ENCODE results near the gene MICALL1.
A peak's percentile ranks its signal among the peaks of the same experiment; 100 is the strongest.

MICALL1 gene

DNA sequence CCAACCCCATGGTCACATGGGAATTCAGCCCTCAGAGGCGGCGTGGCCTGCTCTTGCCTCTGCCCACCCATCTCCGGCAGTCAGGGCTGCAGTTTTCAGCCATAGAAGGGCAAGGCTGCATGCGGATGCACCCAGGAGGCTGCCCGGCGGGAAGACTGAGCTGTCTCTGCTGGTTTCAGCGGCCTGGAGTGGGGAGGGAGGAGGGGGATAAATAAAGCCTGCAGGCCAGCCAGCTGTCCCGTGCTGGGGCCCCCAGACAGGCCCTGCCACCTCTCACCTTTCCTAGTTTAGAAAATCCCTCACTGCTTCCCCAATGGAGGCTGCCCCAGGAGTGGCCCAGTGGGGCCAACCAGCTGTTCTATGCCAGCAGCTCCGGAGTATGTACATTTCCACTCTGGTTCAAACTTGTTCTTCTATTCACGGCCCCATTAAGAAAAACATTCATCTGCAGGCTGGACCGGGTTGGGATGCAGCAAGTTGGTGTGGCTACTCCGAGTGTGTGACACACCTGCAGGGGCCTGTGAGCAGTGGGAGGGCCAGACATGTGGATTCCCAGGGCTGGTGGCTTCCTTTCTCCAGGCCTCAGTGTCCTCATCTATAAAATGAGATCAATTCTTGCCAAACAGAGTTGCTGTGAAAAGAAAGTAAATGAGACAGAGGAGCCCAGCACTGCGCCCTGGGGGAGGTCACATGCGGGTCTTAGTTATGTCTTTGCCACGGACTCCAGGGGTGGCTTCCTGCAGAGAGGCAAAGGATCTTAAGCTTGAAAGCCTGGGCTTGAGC is 5.0 kb downstream of the MICALL1 start:
- TF ChIP-seq, protein P1, sequence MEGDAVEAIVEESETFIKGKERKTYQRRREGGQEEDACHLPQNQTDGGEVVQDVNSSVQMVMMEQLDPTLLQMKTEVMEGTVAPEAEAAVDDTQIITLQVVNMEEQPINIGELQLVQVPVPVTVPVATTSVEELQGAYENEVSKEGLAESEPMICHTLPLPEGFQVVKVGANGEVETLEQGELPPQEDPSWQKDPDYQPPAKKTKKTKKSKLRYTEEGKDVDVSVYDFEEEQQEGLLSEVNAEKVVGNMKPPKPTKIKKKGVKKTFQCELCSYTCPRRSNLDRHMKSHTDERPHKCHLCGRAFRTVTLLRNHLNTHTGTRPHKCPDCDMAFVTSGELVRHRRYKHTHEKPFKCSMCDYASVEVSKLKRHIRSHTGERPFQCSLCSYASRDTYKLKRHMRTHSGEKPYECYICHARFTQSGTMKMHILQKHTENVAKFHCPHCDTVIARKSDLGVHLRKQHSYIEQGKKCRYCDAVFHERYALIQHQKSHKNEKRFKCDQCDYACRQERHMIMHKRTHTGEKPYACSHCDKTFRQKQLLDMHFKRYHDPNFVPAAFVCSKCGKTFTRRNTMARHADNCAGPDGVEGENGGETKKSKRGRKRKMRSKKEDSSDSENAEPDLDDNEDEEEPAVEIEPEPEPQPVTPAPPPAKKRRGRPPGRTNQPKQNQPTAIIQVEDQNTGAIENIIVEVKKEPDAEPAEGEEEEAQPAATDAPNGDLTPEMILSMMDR (IDR thresholded peaks at IDR 0.05; ENCODE audit: poor library complexity, severe bottlenecking), result no peak
- Histone ChIP-seq H3K9me3 (ENCODE audit: severe bottlenecking) (no peaks in the 10 kb centered on the region), H3K4me3 (ENCODE audit: severe bottlenecking) (no peak overlapping the region), H3K36me3 (ENCODE audit: low read depth) (peaks cover 88% of the 10 kb centered on the region), H3K27me3 (ENCODE audit: insufficient read depth, poor library complexity, severe bottlenecking) (no peaks in the 10 kb centered on the region), H3K4me1 (ENCODE audit: insufficient read depth, poor library complexity, severe bottlenecking) (no peaks in the 10 kb centered on the region), H3K27ac (ENCODE audit: poor library complexity, severe bottlenecking) (peak overlapping the region; percentile 3)
- DNase-seq (ENCODE audit: low spot score) (no peak), ATAC-seq (ENCODE audit: low read depth) (no peak)

DNA sequence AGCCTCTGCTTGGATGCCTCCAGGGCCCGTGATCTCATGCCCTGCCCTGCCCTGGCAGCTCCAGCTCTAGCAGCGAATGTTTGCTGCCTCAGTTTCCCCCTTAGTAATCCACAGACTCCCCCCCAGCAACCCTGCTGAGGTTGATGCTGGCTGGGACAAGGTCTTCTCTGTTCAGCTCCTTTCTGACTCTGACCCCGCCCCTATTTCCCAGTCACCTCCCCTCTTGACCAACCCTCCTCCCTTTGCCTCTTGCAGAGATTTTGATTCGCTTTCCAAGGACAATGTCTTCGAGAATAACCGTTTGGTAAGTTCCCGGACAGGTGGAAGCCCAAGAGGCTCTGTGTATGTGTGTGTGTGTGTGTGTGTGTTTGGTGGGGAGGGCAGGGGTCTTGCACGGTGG is 5.6 kb downstream of the MICALL1 start:
- DNase-seq (ENCODE audit: low spot score) (no peak), ATAC-seq (ENCODE audit: low read depth) (no peak)
- TF ChIP-seq, protein P1 (IDR thresholded peaks at IDR 0.05; ENCODE audit: poor library complexity, severe bottlenecking), result no peak
- no peak overlapping the region for H3K27ac ChIP-seq (ENCODE audit: poor library complexity, severe bottlenecking)
- H3K9me3 ChIP-seq (ENCODE audit: severe bottlenecking), result no peaks in the 10 kb centered on the region
- peaks cover 93% of the 10 kb centered on the region for H3K36me3 ChIP-seq (ENCODE audit: low read depth)
- no peaks in the 10 kb centered on the region for H3K4me1 ChIP-seq (ENCODE audit: insufficient read depth, poor library complexity, severe bottlenecking)
- no peak overlapping the region for H3K4me3 ChIP-seq (ENCODE audit: severe bottlenecking)
- H3K27me3 ChIP-seq (ENCODE audit: insufficient read depth, poor library complexity, severe bottlenecking), result no peaks in the 10 kb centered on the region

DNA sequence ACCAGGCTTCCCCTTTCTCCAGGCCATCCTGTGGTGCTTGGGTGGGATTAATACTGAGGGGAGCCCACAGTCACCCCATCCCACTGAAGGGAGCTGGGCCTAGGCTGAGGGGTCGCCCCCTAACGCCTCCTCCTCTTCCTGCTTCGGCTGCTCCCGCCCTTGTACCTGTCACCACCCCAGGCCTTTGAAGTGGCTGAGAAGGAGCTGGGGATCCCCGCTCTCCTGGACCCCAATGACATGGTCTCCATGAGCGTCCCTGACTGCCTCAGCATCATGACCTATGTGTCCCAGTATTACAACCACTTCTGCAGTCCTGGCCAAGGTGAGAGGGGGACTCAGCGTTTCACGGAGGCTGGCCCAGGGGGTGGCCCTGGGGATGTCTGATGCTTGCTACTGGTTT is 6.1 kb downstream of the MICALL1 start:
- H3K36me3 ChIP-seq (ENCODE audit: low read depth), result peaks cover 94% of the 10 kb centered on the region
- no peak overlapping the region for H3K4me3 ChIP-seq (ENCODE audit: severe bottlenecking)
- H3K4me1 ChIP-seq (ENCODE audit: insufficient read depth, poor library complexity, severe bottlenecking), result no peaks in the 10 kb centered on the region
- no peak for DNase-seq (ENCODE audit: low spot score)
- no peak overlapping the region for H3K27ac ChIP-seq (ENCODE audit: poor library complexity, severe bottlenecking)
- TF ChIP-seq, protein P1 (IDR thresholded peaks at IDR 0.05; ENCODE audit: poor library complexity, severe bottlenecking), result no peak
- H3K9me3 ChIP-seq (ENCODE audit: severe bottlenecking), result no peaks in the 10 kb centered on the region
- no peaks in the 10 kb centered on the region for H3K27me3 ChIP-seq (ENCODE audit: insufficient read depth, poor library complexity, severe bottlenecking)
- no peak for ATAC-seq (ENCODE audit: low read depth)

DNA sequence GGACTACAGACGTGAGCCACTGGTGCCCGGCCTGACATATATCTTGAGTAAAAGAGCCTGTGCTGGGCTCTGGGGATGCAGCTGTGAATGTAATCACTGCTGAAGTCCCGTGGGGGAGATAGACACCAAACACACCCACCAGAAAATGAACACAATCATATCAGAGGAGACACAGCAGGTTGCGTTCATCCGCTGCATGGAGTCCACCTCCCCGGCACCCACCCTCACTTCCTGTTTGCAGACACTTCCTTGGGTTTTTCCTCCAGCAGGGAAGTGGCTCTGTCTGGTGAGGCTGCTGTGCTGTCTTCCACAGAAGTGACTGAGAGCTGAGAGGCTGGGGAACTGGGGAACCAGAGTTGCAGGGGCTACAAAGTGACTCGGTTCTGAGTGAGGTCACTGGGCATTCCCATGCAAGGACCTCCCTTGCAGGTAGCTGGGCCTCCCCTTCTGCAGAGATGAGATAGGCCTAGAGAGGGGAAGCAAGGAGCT is 7.2 kb downstream of the MICALL1 start:
- Histone ChIP-seq H3K27ac (ENCODE audit: poor library complexity, severe bottlenecking) (peak overlapping the region; percentile 7), H3K4me3 (ENCODE audit: severe bottlenecking) (no peak overlapping the region), H3K9me3 (ENCODE audit: severe bottlenecking) (no peaks in the 10 kb centered on the region), H3K36me3 (ENCODE audit: low read depth) (peaks cover 94% of the 10 kb centered on the region), H3K4me1 (ENCODE audit: insufficient read depth, poor library complexity, severe bottlenecking) (no peaks in the 10 kb centered on the region), H3K27me3 (ENCODE audit: insufficient read depth, poor library complexity, severe bottlenecking) (no peaks in the 10 kb centered on the region)
- TF ChIP-seq, protein P1 (IDR thresholded peaks at IDR 0.05; ENCODE audit: poor library complexity, severe bottlenecking), result no peak
- ATAC-seq (ENCODE audit: low read depth), result no peak
- DNase-seq (ENCODE audit: low spot score), result no peak

DNA sequence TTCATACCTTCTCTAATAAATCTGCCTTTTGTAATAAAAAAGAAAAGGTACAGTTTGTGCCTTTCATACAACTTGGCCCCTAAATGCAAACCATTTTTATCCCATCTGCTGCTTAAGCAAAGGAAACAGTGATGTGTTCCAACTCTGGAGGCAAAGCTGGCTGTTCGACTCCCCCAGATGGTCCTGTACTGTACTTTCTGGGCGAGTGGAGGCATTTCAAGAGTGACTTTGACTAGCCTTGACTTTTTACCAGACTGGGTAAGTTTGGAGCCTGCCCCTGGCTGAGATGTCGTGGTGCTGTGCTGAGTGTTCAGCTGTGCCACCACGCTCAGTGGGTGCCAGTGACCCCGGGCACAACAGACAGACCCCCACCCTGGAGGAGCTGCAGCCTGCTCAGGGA is 10.2 kb downstream of the MICALL1 start:
- DNase-seq (ENCODE audit: low spot score) (no peak), ATAC-seq (ENCODE audit: low read depth) (no peak)
- no peak overlapping the region for H3K4me3 ChIP-seq (ENCODE audit: severe bottlenecking)
- H3K36me3 ChIP-seq (ENCODE audit: low read depth), result peaks cover 95% of the 10 kb centered on the region
- H3K9me3 ChIP-seq (ENCODE audit: severe bottlenecking), result no peaks in the 10 kb centered on the region
- no peaks in the 10 kb centered on the region for H3K4me1 ChIP-seq (ENCODE audit: insufficient read depth, poor library complexity, severe bottlenecking)
- TF ChIP-seq, protein P1 (IDR thresholded peaks at IDR 0.05; ENCODE audit: poor library complexity, severe bottlenecking), result no peak
- no peaks in the 10 kb centered on the region for H3K27me3 ChIP-seq (ENCODE audit: insufficient read depth, poor library complexity, severe bottlenecking)
- H3K27ac ChIP-seq (ENCODE audit: poor library complexity, severe bottlenecking), result no peak overlapping the region
